Neural progenitor cell (in vitro differentiated cells): ENCODE data around the gene PEX14.

ENCODE experiments used
- EZH2 ChIP-seq: fragments of 200-600 bp; sonication (generic); IDR thresholded peaks from 2 replicates; pipeline ENCODE4 v1.6.1; 2017; ENCODE audit warnings: antibody characterized with exemption, mild to moderate bottlenecking, moderate library complexity
- TF ChIP-seq, protein P1 (sequence below): fragments of 200-600 bp; sonication (generic); IDR thresholded peaks from 2 replicates; pipeline ENCODE4 v1.5.1; 2017; ENCODE audit warnings: antibody characterized with exemption, mild to moderate bottlenecking

DNA sequence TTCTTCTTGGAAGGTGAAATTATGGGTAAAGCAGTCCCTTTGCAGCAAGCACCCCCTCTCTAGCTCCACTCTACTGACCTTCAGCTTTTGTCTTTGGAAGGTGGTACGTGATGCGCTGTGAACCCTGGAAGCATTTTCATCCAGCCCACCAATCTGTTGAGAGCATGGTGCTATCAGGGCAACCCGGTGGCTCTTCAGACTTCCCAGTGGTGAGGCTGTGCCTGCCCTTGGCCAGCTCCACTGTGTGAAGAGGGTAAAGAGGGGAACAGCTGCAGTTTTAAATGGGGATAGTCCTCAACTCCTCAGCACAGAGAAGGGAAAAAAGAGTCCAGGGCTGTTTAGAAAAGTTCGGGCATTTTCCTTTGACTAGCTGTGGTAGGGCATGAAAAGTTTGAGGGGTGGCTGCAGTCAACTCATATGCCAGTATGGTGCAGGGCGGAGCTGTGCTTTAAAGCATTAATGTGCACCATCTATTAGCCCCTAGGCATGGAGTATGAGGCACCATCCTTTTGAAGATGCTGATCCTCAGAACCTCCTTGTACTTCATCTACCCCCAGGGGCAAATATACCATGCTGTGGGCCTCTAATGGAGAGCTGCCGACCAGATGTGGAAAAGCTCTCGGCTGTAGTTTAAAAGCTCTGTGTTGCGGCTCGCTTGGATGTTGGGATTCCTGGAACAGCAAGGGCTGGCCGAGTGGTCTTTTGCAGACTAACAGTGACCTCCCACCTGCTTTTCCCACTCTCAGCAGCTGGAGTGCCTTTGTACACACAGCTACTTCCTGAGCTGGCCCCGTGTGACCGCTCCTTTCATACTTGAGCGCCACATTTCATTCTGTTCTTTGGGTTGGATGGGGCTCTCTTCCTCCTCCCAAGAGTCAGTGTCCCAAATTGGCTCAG is 123.0 kb downstream of the PEX14 start:
- TF ChIP-seq, protein P1, sequence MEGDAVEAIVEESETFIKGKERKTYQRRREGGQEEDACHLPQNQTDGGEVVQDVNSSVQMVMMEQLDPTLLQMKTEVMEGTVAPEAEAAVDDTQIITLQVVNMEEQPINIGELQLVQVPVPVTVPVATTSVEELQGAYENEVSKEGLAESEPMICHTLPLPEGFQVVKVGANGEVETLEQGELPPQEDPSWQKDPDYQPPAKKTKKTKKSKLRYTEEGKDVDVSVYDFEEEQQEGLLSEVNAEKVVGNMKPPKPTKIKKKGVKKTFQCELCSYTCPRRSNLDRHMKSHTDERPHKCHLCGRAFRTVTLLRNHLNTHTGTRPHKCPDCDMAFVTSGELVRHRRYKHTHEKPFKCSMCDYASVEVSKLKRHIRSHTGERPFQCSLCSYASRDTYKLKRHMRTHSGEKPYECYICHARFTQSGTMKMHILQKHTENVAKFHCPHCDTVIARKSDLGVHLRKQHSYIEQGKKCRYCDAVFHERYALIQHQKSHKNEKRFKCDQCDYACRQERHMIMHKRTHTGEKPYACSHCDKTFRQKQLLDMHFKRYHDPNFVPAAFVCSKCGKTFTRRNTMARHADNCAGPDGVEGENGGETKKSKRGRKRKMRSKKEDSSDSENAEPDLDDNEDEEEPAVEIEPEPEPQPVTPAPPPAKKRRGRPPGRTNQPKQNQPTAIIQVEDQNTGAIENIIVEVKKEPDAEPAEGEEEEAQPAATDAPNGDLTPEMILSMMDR = no peak
- TF ChIP-seq EZH2 = no peak
